Retinal pigment epithelial cell (primary cell): Measurements from ENCODE around the gene TMEM248.
A peak's percentile ranks its signal among the peaks of the same experiment; 100 is the strongest.
"Not testable (repeated sequence)": the region's sequence is repeated elsewhere in the genome, so short reads cannot be mapped to it uniquely, and the experiment has no call there.

Experiments
- DNase-seq: peaks from one replicate; pipeline ENCODE4 v3.0.0-alpha.2; 2010; ENCODE audit warnings: low read depth
- H3K4me3 ChIP-seq: 2 replicates; pipeline ENCODE4 v1.5.1; 2011; ENCODE audit warnings: mild to moderate bottlenecking, low read length, control low read depth, moderate library complexity
- CTCF ChIP-seq: conservative IDR thresholded peaks from 2 replicates; pipeline ENCODE4 v1.5.1; 2011; ENCODE audit warnings: low read depth, low read length, control low read depth, inconsistent platforms

TMEM248 gene

GRCh38 chr7:66964411-66964810, 43.4 kb downstream of the TMEM248 start:
- no peak for DNase-seq
- H3K4me3 ChIP-seq: no peak overlapping the region
- no peak for TF ChIP-seq CTCF

- DNase-seq: no peak
- no peak overlapping the region for H3K4me3 ChIP-seq
- no peak for TF ChIP-seq CTCF
These were observed 46.0 kb downstream of the TMEM248 start for GRCh38 chr7:66967029-66967428.

GRCh38 chr7:66969001-66969400, 48.0 kb downstream of the TMEM248 start:
- DNase-seq: not testable (repeated sequence)

GRCh38 chr7:66970310-66970709, 49.3 kb downstream of the TMEM248 start:
- H3K4me3 ChIP-seq: no peak overlapping the region
- no peak for DNase-seq
- no peak for TF ChIP-seq CTCF

More at GRCh38 chr7:66969001-66969400, 48.0 kb downstream of the TMEM248 start:
- not testable (repeated sequence) for H3K4me3 ChIP-seq

- TF ChIP-seq CTCF: no peak
- DNase-seq: no peak
- no peak overlapping the region for H3K4me3 ChIP-seq
These were observed 54.1 kb downstream of the TMEM248 start for GRCh38 chr7:66974986-66975590.

GRCh38 chr7:66978312-66978711, 57.3 kb downstream of the TMEM248 start:
- not testable (repeated sequence) for H3K4me3 ChIP-seq, DNase-seq

- not testable (repeated sequence) for H3K4me3 ChIP-seq, DNase-seq
These were observed 58.0 kb downstream of the TMEM248 start for GRCh38 chr7:66979013-66979412.

- not testable (repeated sequence) for H3K4me3 ChIP-seq
These were observed 59.3 kb downstream of the TMEM248 start for GRCh38 chr7:66980336-66980735.

GRCh38 chr7:66989552-66989951, 68.5 kb downstream of the TMEM248 start:
- H3K4me3 ChIP-seq, DNase-seq: not testable (repeated sequence)

More at GRCh38 chr7:66980336-66980735, 59.3 kb downstream of the TMEM248 start:
- DNase-seq: not testable (repeated sequence)

GRCh38 chr7:66994051-66994450, 73.0 kb downstream of the TMEM248 start:
- H3K4me3 ChIP-seq: peak overlapping the region; percentile 66
- DNase-seq: not testable (repeated sequence)
